Kidney tubule cell (primary cell): Measurements from ENCODE around the gene ANKRD36C.
"Not testable (repeated sequence)": the region's sequence is repeated elsewhere in the genome, so short reads cannot be mapped to it uniquely, and the experiment has no call there.

Source experiments
- DNase-seq: peaks from one replicate; pipeline ENCODE4 v3.0.0-alpha.2; 2018; ENCODE audit warnings: low spot score

ANKRD36C gene

DNA sequence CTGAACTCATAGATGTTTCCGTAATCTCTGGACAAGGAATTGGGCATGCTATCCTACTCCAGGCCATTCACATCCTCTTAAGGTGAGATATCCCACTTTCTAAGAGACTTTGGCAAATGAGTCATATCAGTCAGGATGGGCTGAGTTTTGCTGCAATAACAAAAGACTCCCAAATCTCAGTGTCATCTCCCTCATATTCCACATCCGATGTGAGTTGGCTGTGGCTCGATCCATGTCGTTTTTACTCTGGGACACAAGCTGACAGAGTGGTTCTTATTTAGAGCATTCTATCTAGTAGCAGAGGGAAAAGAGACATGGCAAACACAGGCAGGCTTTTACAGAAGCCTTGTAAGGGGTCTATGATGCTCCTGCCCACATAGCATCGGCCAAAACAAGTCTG is 14.6 kb upstream of the ANKRD36C start:
- DNase-seq, result not testable (repeated sequence)

DNA sequence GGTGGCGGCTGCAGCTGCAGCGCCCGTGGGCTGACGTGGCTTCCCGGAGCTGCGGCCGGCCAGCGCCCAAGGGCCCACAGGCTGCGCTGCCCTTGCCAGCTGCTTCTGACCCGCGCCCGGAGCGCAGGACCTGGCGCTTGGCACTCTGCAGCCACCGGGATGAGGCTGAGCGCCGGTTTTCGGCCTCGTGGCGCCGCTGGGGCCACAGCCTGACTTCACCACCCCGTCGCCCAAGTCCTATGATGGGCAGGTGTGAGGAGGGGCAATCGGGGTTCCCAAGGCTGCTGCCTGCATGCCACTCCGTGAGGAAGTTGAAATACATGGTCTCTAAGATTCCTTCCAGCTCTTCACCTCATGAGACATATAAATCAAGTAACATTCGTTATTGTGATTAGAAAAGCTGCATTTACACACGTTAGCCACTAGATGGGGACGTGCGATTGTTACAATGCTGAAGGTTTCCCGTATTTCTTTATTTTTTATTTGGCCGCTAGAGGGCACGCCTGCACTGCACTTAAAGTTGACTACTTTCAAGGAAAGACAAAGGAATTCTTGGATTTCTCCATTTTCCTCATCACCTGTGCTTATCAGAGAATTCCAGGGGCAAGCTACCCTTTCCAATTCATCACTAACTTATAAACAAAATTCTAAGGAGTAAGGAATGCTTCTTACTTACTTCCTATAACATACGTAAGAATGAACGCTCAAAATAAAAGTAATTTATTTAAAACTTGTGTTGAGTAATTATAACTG is 1.1 kb upstream of the ANKRD36C start:
- DNase-seq, result peak; percentile 64

DNA sequence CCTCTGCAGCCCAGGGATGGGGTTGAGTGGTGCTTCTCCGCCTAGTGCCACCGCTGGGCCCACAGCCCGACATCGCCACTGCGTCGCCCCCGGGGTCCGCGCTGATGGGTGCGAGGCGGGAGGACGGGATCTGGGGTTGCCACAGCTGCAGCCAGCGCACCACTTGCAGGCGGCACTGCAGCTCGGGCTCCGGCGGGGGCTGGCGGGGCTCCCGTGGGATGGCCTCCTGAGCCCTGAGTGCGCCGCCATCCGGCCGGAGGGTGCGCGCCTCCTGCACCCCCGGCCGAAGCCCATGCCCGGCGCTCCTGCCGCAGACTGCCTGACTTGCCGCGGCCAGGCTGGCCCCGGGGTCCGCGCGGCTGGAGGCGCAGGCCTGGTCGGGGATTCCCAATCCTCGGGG is 478 bp upstream of the ANKRD36C start:
- DNase-seq, result not testable (repeated sequence)

DNA sequence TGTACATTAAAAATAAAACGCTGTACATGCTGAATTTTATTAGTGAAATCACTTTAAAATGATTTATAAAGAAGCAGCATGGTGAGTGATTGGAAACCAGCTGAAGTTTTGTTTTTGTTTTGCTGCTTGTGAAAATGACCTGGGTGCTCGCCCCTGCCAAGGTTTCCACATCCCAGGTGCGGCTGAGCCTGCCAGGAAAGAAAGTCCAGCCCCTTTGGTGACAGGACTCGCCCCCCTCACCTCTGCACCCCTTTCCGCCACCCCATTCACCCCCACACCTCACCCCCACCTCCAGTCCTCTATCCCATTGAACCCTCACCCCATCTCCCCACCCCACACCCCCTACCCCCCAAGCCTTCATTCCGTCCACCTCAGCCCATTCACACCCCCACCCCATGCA is 740 bp downstream of the ANKRD36C start:
- not testable (repeated sequence) for DNase-seq

DNA sequence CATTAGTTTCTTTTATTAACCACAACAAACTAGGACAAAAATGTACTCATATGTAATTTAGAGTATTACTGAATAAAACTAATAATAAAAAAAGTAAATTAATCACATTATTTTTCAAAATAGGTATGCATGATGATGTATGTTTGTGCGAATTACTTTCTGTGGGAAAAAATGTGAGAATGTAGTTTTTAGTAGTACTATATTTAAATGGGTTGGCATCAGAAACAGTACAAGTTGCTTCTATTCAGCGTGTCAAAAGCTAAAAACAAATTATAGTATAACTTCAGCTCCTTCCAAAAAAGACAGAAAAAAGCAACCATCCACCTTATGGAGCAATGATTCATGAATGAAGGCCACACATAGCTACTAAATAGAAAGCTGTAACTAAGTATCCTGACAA is 40.0 kb downstream of the ANKRD36C start:
- not testable (repeated sequence) for DNase-seq

DNA sequence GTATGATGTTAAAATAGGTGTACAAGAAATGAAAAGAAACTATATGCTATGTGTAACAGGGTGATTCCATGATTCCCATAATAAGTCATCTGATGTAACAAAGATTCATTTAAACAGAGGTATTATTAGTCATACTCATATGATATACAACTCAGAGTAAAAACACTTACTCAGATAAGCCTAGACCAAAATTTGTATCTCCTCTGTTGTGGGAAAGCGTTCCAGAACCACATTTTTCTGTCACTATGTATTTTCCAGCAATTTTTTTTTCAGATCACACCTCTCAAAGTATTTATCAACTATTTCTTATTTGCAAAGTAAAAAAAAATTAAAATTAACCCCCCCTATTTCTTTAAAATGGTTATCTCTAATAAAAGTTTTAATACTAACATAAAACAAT is 43.6 kb downstream of the ANKRD36C start:
- DNase-seq, result not testable (repeated sequence)

DNA sequence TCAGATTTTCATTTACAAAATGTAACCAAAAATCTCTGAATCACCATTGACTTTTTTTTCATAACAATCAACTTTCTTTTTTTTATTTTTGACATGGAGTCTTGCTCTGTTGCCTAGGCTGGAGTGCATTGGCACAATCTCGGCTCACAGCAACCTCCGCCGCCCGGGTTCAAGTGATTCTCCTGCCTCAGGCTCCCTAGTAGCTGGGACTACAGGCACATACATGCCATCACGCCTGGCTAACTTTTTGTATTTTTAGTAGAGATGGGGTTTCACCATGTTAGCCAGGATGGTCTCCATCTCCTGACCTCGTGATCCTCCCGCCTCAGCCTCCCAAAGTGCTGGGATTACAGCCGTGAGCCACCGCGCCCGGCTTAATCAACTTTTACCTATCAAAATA is 51.7 kb downstream of the ANKRD36C start:
- DNase-seq, result not testable (repeated sequence)

DNA sequence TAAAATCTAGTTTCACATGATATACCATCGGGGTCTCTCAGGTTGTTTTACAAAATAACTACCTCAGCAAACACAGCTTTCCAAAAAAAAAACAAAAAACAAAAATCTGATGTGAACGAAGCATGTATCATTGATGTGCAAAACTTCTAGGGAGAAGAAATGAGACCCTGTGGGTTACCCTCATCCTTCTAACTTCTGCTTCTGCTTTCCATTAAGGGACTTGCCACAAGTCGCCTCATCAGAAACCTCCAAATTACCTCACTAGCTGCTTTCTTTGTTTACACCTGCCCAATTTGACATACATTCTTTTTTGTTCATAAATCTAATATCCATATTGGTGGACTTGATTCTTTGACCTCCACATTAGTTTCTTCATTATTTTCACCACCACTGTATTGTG is 60.9 kb downstream of the ANKRD36C start:
- DNase-seq, result not testable (repeated sequence)

DNA sequence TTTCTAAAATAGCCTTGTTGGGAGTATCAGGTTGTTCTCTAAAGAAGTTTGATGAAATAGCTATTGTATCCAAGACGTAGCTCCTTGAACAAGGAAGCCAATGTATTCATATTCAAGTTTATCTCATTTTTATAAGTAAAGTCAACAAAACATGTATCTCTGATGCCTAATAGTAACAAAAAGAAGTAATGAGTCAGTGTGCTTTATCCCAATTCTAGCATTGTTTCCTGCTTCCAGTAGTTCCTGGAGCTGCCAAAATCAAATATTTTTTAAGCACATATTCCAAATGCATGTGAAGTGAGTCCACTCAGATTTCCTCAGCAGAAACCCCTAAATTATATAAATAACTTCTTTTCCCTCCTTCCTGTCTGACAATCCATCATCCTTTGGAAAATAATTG is 74.6 kb downstream of the ANKRD36C start:
- not testable (repeated sequence) for DNase-seq

DNA sequence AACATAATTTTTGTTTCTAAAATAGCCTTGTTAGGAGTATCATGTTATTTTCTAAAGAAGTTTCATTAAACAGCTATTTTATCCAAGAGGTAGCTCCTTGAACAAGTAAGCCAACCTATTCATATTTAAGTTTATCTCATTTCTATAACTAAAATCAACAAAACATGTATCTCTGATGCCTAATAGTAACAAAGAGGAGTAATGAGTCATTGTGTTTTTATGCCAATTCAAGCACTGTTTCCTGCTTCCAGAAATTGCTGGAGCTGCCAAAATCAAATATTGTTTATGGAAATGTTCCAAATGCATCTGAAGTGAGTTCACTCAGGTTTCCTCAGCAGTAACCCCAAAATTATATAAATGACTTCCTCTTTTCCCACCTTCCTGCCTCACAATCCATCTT is 76.5 kb downstream of the ANKRD36C start:
- peak; percentile 18 for DNase-seq

DNA sequence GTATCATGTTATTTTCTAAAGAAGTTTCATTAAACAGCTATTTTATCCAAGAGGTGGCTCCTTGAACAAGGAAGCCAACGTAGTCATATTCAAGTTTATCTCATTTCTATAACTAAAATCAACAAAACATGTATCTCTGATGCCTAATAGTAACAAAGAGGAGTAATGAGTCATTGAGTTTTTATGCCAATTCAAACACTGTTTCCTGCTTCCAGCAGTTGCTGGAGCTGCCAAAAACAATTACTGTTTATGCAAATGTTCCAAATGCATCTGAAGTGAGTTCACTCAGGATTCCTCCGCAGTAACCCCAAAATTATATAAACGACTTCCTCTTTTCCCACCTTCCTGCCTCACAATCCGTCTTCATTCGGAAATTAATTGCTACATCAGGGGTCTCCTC is 80.2 kb downstream of the ANKRD36C start:
- DNase-seq, result peak; percentile 75

DNA sequence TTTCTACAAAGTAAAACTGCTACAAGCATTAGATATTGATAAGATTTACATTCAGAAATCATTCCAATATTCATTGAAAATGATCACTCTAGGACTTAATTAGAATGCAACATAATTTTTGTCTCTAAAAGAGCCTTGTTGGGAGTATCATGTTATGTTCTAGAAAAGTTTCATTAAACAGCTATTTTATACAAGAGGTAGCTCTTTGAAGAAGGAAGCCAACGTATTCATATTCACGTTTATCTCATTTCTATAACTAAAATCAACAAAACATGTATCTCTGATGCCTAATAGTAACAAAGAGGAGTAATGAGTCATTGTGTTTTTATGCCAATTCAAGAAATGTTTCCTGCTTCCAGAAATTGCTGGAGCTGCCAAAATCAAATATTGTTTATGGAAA is 97.2 kb downstream of the ANKRD36C start:
- DNase-seq, result not testable (repeated sequence)

DNA sequence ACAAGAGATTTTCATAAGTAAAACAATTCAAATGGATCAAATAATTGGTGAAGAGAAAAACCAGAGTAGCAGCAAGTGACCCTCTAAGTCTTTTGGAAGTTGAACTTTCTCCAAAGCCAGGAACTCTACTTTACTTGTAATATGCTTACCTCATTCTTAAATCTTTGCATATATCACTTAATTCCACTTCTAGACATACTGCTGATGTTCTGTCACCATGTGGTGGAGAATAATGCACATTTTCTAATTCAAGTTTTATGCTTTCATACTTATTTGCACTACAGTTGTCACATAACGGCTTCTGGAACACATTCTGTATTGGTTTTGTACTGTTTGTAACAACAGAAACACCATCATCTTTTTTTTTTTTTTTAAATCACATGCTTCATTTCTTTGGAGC is 123.7 kb downstream of the ANKRD36C start:
- not testable (repeated sequence) for DNase-seq

DNA sequence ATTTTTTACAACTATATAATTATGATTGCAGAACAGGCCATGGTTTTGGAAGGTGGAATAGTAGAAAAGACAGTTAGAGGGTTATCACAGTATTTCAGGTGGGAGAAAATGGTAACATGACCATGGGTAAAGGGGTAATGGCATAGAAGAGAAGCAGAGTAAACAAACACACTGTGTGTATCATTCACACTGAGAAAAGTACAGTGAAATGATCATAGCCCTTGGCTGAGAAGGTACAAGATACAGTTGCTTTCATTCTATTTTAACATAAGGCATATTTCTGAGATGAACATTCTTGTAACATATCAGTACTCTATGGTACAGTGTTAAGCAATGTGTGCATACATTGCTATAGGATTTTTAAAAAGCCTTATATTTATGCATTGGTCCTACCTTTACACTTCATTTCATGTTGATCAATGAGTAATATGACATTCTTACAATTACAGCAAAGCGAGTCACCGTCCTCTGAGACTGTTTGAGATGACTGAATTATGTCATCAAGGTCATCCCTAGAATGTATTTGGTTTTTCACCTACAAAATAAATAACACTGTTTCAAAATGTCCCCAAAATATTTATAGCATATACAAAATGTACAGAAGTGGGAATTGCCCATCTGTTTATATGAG is 124.5 kb downstream of the ANKRD36C start:
- peak; percentile 1 for DNase-seq

DNA sequence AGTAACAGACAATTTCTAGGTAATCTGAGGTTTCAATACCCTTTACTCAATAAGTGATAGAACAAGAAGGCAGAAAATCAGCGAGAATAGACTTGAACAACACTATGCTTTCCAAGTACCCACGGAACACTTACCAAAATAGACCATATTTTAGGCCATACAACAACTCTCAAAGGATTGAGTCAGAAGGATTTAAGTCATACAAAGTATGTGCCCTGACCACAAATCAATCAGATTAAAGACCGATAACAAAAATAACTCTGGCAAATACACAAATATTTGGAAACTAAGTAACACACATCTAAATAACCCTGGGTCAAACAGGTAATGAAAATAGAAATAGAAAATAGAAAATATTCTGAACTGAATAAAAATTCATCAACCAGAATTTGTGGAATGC is 129.5 kb downstream of the ANKRD36C start:
- DNase-seq, result not testable (repeated sequence)

DNA sequence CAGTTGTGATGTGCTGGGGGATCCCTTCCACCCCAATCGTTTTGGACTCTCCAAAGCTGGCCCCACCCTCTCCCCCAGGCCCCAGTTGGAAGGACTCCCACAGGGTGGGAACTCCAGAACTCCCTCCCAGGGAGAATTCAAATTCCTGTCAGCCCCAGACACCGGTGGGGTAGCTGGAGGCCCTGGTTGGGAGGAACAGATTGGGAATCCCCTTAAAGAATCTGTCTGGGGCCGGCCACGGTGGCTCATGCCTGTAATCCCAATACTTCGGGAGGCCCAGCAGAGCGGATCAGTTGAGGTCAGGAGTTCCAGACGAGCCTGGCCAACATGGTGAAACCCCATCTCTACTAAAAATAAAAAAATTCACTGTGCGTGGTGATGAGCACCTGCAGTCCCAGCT is 155.5 kb downstream of the ANKRD36C start:
- no peak for DNase-seq

DNA sequence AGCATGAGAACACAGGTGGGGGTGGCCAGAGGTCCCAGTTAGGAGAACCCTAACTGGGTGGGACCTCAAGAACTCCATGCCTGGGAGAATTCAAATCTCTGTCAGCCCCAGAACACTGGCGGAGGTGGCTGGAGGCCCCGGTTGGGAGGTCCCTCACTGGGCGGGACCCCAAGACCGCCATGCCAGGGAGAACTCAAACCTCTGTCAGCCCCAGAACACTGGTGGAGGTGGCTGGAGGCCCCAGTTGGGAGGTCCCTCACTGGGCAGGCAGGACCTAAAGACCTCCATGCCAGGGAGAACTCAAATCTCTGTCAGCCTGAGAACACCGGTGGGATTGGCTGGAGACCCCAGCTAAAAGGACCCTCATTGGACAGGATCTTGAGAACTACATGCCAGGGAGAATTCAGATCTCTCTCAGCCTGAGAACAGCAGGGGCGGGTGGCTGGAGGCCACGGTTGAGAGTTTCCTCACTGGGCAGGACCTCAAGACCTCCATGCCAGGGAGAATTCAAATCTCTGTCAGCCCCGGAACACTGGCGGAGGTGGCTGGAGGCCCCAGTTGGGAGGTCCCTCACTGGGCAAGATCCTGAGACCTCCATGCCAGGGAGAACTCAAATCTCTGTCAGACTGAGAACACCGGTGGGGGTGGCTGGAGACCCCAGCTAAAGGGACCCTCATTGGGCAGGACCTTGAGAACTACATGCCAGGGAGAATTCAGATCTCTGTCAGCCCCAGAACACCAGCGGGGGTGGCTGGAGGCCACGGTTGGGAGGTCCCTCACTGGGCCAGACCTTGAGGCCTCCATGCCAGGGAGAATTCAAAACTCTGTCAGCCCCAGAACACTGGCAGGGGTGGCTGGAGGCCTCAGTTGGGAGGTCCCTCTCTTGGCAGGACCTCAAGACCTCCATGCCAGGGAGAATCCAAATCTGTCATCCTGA is 157.3 kb downstream of the ANKRD36C start:
- not testable (repeated sequence) for DNase-seq

DNA sequence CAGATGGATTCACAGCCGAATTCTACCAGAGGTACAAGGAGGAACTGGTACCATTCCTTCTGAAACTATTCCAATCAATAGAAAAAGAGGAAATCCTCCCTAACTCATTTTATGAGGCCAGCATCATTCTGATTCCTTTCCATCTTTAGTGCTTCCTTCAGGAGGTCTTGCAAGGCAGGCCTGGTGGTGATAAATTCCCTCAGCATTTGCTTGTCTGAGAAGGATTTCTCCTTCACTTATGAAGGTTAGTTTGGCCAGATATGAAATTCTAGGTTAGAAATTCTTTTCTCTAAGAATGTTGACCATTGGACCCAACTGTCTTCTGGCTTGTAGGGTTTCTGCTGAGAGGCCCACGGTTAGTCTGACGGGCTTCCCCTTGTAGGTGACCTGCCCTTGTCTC is 167.4 kb downstream of the ANKRD36C start:
- DNase-seq, result not testable (repeated sequence)

DNA sequence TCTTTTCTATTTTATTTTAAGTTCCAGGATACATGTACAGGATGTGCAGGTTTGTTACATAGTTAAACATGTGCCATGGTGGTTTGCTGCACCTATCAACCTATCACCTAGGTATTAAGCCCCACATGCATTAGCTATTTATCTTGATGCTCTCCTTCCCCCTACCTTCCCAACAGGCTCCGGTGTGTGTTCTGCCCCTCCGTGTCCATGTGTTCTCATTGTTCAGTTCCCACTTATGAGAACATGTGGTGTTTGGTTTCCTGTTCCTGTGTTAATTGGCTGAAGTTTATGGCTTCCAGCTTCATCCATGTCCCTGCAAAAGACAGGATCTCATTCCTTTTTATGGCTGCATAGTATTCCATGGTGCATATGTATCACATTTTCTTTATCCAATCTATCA is 174.1 kb downstream of the ANKRD36C start:
- DNase-seq, result not testable (repeated sequence)

DNA sequence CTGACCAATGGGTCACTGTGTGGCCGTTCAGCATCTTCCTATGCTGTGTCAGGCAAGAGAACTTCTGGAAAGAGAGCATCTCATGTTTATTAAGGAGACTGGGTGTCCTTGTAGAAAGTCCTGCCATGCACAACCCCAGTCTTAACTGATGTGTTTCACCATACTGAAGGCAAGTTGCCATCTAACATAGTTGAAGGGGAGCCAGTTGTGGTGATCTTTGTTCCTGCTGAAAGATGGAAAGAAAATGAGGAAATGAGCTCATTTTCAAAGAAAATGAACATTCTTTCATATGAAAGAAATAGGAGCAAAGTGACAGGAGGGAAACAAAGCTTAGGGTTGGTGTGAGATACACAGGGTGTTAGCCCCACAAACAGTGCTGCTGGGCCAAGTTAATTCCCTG is 178.3 kb downstream of the ANKRD36C start:
- not testable (repeated sequence) for DNase-seq

DNA sequence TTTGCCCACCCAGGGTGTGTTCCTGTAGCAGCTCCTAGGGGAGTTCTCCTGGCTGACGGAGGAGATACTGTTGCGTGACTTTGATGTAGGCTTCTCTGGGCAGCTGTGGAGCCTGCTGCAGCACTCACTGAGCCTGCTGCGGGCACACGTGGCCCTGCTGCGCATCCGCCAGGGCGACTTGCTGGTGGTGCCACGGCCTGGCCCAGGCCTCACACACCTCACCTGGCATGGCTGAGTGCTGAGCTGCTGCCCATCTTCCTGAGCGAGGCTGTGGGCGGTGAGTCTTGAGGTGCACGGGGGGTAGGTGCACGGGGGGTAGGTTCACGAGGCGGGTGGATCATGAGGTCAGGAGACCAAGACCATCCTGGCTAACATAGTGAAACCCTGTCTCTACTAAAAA is 191.7 kb downstream of the ANKRD36C start:
- DNase-seq, result no peak

DNA sequence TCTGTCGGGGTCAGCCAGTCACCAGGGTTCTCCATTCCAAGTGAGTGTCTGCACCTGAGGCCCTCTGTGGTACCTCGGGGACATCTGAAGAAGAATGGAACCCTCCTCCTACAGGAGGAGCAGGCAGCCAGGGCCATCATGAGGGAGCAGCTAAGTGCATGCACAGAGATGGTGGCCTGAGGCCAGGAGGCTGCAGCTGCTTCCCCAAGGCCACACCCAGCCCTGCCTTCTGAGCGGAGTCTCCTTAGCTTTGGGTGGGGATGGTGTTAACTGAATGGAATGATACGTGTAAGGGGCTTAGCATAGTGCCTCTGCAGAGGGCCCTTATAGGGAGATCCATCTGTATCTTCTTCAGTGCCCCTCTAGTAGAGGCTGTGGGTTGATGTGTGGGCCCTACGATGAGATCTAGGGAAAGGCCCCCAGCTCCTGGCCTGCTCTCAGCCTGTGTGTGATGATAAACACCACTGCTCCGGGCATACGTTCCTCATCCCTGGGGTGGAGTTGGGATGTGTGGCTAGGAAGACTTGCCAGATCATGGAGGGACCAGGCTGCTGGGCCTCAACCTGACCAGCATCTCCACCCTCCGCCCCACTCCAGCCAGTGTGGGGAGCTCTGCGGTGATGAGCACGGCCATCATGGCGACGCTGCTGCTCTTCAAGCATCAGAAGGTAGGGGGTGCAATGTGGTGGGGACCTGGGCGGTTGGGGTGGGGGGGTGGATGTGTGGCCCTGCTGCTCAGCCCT is 192.3 kb downstream of the ANKRD36C start:
- DNase-seq, result not testable (repeated sequence)
